GM18498 (cell line): ENCODE data around the gene PTGR1.

Experiments
- ATAC-seq: cut with Tn5 transposase; IDR thresholded peaks from one replicate; pipeline ENCODE4 v1.9.1; 2021; ENCODE audit warnings: mild to moderate bottlenecking, moderate library complexity; ENCODE audit not compliant: unreplicated experiment

The PTGR1 gene

DNA sequence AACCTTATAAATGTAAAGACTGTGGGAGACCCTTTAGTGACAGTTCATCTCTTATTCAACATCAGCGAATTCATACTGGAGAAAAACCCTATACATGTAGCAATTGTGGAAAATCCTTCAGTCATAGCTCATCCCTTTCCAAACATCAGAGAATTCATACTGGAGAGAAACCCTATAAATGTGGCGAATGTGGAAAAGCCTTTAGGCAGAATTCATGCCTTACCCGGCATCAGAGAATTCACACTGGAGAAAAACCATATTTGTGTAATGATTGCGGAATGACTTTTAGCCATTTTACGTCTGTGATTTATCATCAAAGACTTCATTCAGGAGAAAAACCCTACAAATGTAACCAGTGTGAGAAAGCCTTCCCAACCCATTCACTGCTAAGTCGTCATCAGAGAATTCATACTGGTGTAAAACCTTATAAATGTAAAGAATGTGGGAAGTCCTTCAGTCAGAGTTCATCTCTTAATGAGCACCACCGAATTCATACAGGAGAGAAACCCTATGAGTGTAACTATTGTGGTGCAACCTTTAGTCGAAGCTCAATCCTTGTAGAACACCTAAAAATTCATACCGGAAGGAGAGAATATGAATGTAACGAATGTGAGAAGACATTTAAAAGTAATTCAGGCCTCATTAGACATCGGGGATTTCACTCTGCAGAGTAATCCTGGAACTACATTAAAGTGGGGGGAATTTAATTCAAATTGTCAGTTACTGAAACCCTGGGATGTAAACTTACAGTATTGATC lies 56.8 kb downstream of the PTGR1 start:
- ATAC-seq: no peak

DNA sequence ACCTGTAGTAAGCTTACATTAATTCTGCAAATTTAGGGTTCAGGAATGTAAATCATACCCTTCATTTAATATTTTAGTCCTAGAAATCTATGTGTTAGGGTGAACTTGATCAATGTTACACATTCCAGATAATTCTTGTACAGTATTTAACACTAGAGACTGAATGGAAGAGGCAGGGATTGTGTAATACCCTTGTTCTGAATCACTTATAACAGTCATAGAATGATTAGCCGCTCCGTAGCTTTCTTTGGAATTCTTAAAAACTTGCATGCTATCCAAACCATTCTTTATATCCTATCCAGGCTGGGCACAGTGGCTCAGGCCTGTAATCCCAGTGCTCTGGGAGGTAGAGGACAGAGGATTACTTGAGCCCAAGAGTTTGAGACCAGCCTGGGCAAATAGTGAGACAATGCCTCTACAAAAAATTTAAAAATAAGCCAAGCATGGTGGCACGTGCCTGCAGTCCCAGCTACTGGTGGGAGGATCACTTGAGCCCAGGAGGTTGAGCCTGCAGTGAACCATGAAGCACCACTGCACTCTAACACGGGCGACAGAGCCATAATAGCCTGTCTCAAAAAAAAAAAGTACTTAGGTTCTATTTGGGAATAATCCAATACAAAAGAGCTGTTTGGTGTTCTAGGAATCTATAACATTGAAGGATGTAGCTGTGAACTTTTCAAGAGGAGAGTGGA lies 66.2 kb downstream of the PTGR1 start:
- no peak for ATAC-seq

DNA sequence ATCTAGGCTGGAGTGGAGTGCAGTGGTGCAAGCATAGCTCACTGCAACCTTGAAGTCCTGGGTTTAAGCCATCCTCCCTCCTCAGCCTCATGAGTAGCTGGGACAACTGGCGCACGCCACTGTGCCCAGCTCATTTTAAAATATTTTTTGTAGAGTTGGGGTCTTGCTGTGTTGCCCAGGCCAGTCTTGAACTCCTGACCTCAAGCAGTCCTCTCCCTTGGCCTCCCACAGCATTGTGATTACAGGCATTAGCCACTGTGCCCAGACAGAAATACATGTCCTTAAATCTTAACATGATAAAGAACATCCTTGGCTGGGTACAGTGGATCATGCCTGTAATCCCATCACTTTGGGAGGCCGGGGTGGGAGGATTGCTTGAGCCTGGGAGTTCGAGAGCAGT lies 67.7 kb downstream of the PTGR1 start:
- ATAC-seq: no peak

- no peak for ATAC-seq
These were observed 69.7 kb downstream of the PTGR1 start for GRCh38 chr9:111529787-111530186.

DNA sequence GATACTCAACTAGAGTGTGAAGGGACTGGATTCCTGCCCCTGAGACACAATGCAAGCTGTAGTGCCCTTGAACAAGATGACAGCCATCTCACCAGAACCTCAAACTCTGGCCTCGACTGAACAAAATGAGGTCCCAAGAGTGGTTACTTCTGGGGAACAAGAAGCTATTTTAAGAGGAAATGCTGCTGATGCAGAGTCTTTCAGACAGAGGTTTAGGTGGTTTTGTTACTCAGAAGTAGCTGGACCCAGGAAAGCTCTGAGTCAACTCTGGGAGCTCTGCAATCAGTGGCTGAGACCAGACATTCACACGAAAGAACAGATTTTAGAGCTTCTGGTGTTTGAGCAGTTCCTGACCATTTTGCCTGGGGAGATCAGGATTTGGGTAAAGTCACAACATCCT lies 72.1 kb downstream of the PTGR1 start:
- ATAC-seq: no peak

DNA sequence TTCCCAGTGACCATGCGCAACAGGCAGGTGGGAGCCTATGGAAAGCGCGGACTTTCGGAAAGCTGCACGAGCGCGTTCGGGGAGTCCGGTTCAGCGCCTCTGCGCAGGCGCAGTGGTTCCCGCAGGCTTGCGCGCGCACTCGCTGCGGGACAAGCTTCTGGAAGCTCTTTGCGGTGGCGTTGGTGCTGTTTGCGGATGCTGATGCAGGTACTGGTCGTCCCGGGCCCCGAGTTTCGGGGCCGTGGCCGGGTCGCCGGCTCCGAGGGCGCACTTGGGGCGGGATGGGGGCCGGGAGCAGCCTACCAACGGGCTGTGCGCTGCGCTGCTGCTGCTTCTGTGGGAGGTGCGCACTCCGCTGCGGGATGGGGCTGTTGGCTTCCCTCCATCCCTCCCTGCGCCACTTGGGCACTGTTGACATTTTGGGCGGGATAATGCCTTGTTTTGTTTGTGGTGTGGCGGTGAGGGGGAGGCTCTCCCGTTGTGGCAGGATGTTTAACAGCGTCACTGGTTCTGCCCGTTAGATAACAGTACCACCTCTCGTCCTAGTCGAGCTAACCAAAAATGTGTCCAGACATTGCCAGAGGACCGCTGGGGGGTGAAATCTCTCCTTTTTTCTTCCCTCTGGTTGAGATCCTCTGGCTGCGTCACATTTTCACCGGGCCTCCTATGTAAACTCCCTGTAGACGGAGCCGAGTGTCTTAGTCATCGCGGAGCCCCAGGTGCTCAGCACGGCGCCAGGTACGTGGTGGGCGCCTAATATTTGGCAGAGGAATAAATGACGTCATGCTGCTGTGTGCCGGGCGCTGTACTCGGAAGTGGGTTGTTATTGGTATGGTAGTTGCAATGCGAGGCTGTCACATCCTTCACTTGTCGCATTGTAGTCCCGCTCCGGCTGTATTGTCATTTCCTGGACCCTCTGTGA lies 74.1 kb downstream of the PTGR1 start, which contains the start of gene ZNF483:
Gene ZNF483, plus strand, starts transcription at position 124 of the 922 bp plus-strand sequence. CDS start 2,217 bp downstream, outside the sequence.
- no peak for ATAC-seq

GRCh38 chr9:111524731-111525055 lies 74.8 kb downstream of the PTGR1 start:
- ATAC-seq: no peak

- ATAC-seq: no peak
These were observed 83.4 kb downstream of the PTGR1 start for GRCh38 chr9:111516061-111516465.

- ATAC-seq: no peak
These were observed 84.5 kb downstream of the PTGR1 start for GRCh38 chr9:111514967-111515366.
